HG02981 (cell line): Measurements from ENCODE around the gene APMAP.
"Not testable (repeated sequence)": the region's sequence is repeated elsewhere in the genome, so short reads cannot be mapped to it uniquely, and the experiment has no call there.

Experiments used
- ATAC-seq: cut with Tn5 transposase; IDR thresholded peaks from one replicate; pipeline ENCODE4 v1.9.1; 2021; ENCODE audit warnings: mild to moderate bottlenecking, moderate library complexity; ENCODE audit not compliant: unreplicated experiment

The APMAP gene

GRCh38 chr20:25008388-25009217 is 16.1 kb upstream of the APMAP start:
- no peak for ATAC-seq

DNA sequence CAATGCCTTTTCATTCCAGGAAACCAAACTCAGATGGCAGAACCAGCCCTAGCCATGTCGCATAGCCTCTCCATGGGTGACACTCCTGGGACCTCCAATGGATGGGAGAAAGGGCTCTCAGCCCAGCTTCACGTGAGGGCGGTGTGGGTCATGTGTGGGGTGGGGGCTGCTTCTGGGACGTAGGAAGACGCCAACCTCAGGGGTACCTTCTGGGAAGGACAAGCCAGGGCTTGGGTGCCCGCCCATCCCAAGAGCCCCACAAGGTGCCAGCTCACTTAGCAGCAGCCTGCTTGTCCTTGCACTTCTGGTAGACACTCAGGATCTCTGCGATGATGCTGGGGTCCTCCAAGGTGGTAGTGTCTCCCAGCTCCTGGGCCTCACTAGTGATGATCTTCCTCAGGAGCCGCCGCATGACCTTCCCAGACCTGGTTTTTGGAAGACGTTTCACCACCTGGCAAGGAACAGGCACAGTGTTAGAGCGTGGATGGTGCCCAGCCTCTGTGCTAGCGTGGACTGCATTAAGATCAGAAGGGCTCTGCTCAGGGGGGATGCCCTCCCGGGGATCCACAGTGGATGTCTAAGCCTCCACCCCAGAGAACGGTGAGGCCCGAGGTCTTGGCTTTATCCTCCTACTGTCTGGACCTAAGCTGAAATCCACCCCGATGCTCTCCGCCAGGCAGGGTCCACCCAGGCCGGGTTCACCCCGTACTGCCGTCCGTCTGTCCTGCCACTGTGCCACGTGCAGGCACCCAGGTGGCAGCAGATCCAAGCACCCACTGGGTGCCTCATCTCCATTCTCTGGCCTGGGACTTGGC is 15.1 kb upstream of the APMAP start:
- ATAC-seq: no peak

- no peak for ATAC-seq
Observed at GRCh38 chr20:25006431-25007167, 14.0 kb upstream of the APMAP start.

DNA sequence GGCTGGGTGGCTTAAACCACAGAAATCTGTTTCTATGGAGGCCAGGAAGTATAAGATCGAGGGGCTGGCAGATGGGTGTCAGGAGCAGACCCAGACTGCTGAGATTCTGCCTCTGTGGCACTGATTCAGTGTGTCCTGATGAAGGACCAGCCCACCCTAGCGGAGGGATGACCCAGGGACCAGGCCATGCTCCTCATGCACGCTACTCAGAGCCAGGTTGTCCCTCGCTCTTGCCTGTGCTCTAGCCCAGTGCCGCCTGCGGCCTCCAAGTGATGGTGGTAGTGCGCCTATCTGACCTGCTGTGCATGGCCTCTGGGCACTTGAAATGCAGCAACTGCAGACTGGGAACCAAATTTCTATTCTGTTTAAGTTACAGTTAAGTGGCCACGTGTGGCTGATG is 13.1 kb upstream of the APMAP start:
- ATAC-seq: no peak

DNA sequence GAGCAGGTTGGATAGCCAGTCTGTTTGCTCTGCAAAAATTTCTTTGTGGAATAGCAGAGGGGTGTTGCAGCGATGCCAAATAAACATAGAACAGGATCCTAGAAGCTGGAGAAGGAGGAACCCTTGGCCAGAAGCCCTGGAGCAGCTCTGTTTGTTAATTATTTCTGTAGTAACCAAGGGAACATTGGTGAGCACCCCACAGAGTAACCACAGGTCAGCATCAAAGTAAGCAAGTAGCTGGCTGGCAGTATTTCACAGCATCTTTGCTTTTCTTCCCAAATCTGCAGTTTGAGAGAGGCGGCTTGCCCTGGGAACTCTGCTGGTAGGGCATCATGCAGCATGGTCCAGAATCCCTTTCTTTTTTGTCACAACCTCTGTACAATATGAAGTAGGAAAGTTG is 12.7 kb upstream of the APMAP start:
- no peak for ATAC-seq

GRCh38 chr20:25003002-25003401 is 10.5 kb upstream of the APMAP start:
- no peak for ATAC-seq

DNA sequence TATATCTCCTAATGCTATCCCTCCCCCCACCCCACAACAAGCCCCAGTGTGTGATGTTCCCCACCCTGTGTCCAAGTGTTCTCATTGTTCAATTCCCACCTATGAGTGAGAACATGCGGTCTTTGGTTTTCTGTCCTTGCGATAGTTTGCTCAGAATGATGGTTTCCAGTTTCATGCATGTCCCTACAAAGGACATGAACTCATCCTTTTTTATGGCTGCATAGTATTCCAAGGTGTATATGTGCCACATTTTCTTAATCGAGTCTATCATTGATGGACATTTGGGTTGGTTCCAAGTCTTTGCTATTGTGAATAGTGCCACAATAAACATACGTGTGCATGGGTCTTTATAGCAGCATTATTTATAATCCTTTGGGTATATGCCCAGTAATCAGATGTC is 8.8 kb upstream of the APMAP start:
- ATAC-seq: not testable (repeated sequence)

DNA sequence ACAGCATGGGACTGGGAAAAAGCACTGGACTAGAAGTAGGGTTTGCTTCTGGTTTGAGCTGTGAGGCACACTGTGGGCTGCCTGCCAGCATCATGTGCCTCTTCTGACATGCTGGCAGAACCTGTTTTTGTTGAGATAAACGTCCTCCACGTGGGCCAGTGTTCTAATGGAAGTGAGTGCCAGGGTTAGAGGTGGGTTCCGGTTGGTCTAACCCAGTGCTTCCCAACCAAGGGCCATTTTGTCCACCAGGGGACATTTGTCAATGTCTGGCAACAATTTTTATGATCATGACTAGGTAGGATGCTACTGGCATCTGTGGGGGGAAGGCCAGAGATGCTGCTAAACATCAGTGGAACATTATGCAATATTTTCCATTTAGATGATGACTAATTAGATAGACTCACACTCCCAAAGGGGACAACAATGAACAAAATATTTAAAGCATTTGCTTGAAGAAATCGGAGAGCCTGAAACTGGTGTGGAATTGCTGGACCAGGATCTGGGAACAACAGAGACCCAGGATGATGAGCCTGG is 7.8 kb upstream of the APMAP start:
- ATAC-seq: no peak

- ATAC-seq: no peak
Observed at GRCh38 chr20:24999568-24999967, 7.0 kb upstream of the APMAP start.

GRCh38 chr20:24998631-24999445 is 6.3 kb upstream of the APMAP start:
- ATAC-seq: no peak

GRCh38 chr20:24998121-24998520 is 5.6 kb upstream of the APMAP start:
- ATAC-seq: no peak

GRCh38 chr20:24996449-24997377 is 4.2 kb upstream of the APMAP start:
- no peak for ATAC-seq

GRCh38 chr20:24995741-24996448 is 3.3 kb upstream of the APMAP start:
- no peak for ATAC-seq

GRCh38 chr20:24994470-24995368 is 2.2 kb upstream of the APMAP start:
- ATAC-seq: peak; percentile 25

GRCh38 chr20:24994186-24994465 is 1.6 kb upstream of the APMAP start:
- no peak for ATAC-seq

GRCh38 chr20:24993337-24994185 is 1.0 kb upstream of the APMAP start:
- no peak for ATAC-seq

DNA sequence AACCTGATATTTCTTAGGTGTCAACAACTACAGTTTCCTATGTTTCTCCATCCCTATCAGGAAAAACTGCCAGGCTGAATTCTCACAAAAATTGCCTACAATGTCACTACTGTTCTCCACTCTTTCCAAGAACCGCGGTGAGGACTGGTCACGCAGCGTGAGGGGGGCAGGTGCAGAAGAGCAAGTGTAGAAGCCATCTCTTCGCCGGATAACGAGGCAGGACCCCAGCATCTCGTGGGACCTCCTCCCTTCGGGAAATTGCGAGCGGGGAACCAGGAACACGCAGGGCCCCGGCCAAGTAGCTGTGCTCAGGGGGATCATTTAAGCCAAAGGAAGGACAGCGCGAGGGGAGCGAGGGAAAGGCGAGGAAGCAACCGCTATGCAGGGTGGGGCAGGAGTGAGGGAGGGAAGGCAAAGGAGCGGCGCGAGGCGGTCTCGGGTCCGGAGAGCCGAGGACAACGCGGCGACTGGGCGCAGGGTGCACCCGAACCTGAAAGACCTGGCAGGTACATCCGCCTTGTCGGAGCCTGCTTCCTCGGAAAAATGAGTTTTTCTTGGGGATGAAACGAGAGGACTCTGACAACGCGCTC is 559 bp downstream of the APMAP start:
- peak; percentile 11 for ATAC-seq
